ENCODE measurements around the gene NAGS. TPM values are rescaled to one million over a fixed set of nuclear protein-coding genes. Genes with fewer than 3 reads are reported as not detected.

Gene NAGS
- total RNA-seq, 1 experiment from 2014 or later: 3.7 TPM

- H3T11ph ChIP-seq (ENCODE audit: low read length): no peak overlapping the region
- H4K91ac ChIP-seq (ENCODE audit: insufficient read length, low read depth, low read length): no peak overlapping the region
- no peak overlapping the region for H3K14ac ChIP-seq (ENCODE audit: insufficient read depth, low read length)
- Mint-ChIP-seq H3K27me3 (ENCODE audit: low read depth) (peaks cover 22% of the 10 kb centered on the region), H3K9me3 (no peaks in the 10 kb centered on the region; a peak in 1 of 5 replicates), H3K4me3 (no peak overlapping the region), H3K36me3 (ENCODE audit: insufficient read depth in 1 of 3, low read depth in 3 of 3) (no peaks in the 10 kb centered on the region), H3K27ac (no peak overlapping the region), H3K4me1 (no peaks in the 10 kb centered on the region)
- H2BK20ac ChIP-seq (ENCODE audit: low read depth, low read length, poor library complexity, severe bottlenecking): no peak overlapping the region
- no peak overlapping the region for H3K23ac ChIP-seq (ENCODE audit: insufficient read length, low read depth, low read length)
- H3K79me1 ChIP-seq (ENCODE audit: insufficient read depth, low read depth, low read length, poor library complexity, severe bottlenecking): no peaks in the 10 kb centered on the region
- H4K5ac ChIP-seq (ENCODE audit: insufficient read length, low read depth, low read length): no peak overlapping the region
- no peak for TF ChIP-seq CTCF (conservative IDR thresholded peaks at IDR 0.05)
- H3K79me2 ChIP-seq (ENCODE audit: insufficient read depth, low read length): no peaks in the 10 kb centered on the region
- H2BK15ac ChIP-seq (ENCODE audit: low read depth, low read length): no peak overlapping the region
- H3K9me3 ChIP-seq (ENCODE audit: control insufficient read depth, low read depth, low read length): no peaks in the 10 kb centered on the region
- no peaks in the 10 kb centered on the region for H4K20me1 ChIP-seq (ENCODE audit: control insufficient read depth, insufficient read depth, insufficient read length)
- no peak overlapping the region for H3K4me2 ChIP-seq (ENCODE audit: insufficient read depth, insufficient read length, low read length)
- H3K18ac ChIP-seq (ENCODE audit: insufficient read length, low read depth, low read length): no peak overlapping the region
- H2BK120ac ChIP-seq (ENCODE audit: low read depth, low read length, poor library complexity, severe bottlenecking): no peak overlapping the region
- H3K9ac ChIP-seq (ENCODE audit: extremely low read depth, insufficient read length, low read length): no peak overlapping the region
- H2AK5ac ChIP-seq (ENCODE audit: insufficient read length, low read length): no peak overlapping the region
- no CpG with 5 or more reads among the region's 3 CpGs for WGBS (ENCODE audit: extremely low coverage, insufficient read length, low lambda C conversion rate)
- H3K4ac ChIP-seq (ENCODE audit: low read depth, low read length): no peak overlapping the region
- H3K4me1 ChIP-seq (ENCODE audit: insufficient read depth, low read length): no peaks in the 10 kb centered on the region
- no peak overlapping the region for H2AFZ ChIP-seq (ENCODE audit: low read length)
- H3K56ac ChIP-seq (ENCODE audit: insufficient read length, low read depth, low read length): no peak overlapping the region
- H4K8ac ChIP-seq (replicated peaks; ENCODE audit: insufficient read length, low read depth, low read length): no peak overlapping the region
- no peak overlapping the region for H2BK5ac ChIP-seq (ENCODE audit: insufficient read length, low read length)
- H3K23me2 ChIP-seq (ENCODE audit: insufficient read length, low read depth, low read length, poor library complexity, severe bottlenecking): no peaks in the 10 kb centered on the region
- no peak overlapping the region for H3K27ac ChIP-seq (ENCODE audit: insufficient read length, low read depth, low read length)
- DNase-seq: no peak
- no peaks in the 10 kb centered on the region for H3K27me3 ChIP-seq (ENCODE audit: insufficient read depth, low read length)
- no peak overlapping the region for H2BK12ac ChIP-seq (ENCODE audit: insufficient read length, low read depth, low read length)
Measured at GRCh38 chr17:43966276-43966675, 38.1 kb upstream of the NAGS start.
